Measurements from ENCODE around the gene PHLPP1. TPM values are rescaled to one million over a fixed set of nuclear protein-coding genes. Genes with fewer than 3 reads are reported as not detected.
"Not testable (repeated sequence)": the region's sequence is repeated elsewhere in the genome, so short reads cannot be mapped to it uniquely, and the experiment has no call there.

PHLPP1 gene
- total RNA-seq, 2 donors from 2014 or later, result 8.1 to 11.6 TPM

- H3K36me3 ChIP-seq, result no peaks in the 10 kb centered on the region
- H3K27ac ChIP-seq, result no peak overlapping the region
- H3K4me1 ChIP-seq (ENCODE audit: control insufficient read depth in 1 of 2, low read depth in 2 of 2), result peaks cover 0 to 5% of the 10 kb centered on the region in 2 donors
- TF ChIP-seq CTCF (IDR thresholded peaks at IDR 0.05), result no peak
- no peak for DNase-seq (ENCODE audit: low spot score)
- no peak for ATAC-seq (ENCODE audit: insufficient number of reproducible peaks, low FRiP score, low read depth)
- no peaks in the 10 kb centered on the region for H3K9me3 ChIP-seq
- no peaks in the 10 kb centered on the region for H3K27me3 ChIP-seq (replicated peaks; ENCODE audit: insufficient read depth)
- no peak overlapping the region for H3K4me3 ChIP-seq
Measured at GRCh38 chr18:62912885-62913284, 197.5 kb downstream of the PHLPP1 start.

- not testable (repeated sequence) for DNase-seq (ENCODE audit: low spot score)
Measured at GRCh38 chr18:62913824-62914223, 198.5 kb downstream of the PHLPP1 start.

GRCh38 chr18:62914871-62915392, 199.6 kb downstream of the PHLPP1 start:
- Histone ChIP-seq H3K27ac (no peak overlapping the region), H3K4me3 (no peak overlapping the region), H3K9me3 (no peaks in the 10 kb centered on the region), H3K4me1 (ENCODE audit: control insufficient read depth in 1 of 2, low read depth in 2 of 2) (peaks cover 0 to 20% of the 10 kb centered on the region in 2 donors), H3K27me3 (replicated peaks; ENCODE audit: insufficient read depth) (no peaks in the 10 kb centered on the region), H3K36me3 (no peaks in the 10 kb centered on the region)
- DNase-seq (ENCODE audit: low spot score) (no peak), ATAC-seq (ENCODE audit: insufficient number of reproducible peaks, low FRiP score, low read depth) (no peak)
- TF ChIP-seq CTCF (IDR thresholded peaks at IDR 0.05), result no peak

More at GRCh38 chr18:62913824-62914223, 198.5 kb downstream of the PHLPP1 start:
- not testable (repeated sequence) for H3K27ac ChIP-seq; H3K36me3 ChIP-seq; ATAC-seq (ENCODE audit: insufficient number of reproducible peaks, low FRiP score, low read depth); H3K4me1 ChIP-seq (ENCODE audit: control insufficient read depth in 1 of 2, low read depth in 2 of 2); H3K4me3 ChIP-seq; H3K27me3 ChIP-seq (replicated peaks; ENCODE audit: insufficient read depth); H3K9me3 ChIP-seq

- Histone ChIP-seq H3K27ac (no peak overlapping the region), H3K9me3 (no peaks in the 10 kb centered on the region), H3K27me3 (replicated peaks; ENCODE audit: insufficient read depth) (no peaks in the 10 kb centered on the region), H3K36me3 (no peaks in the 10 kb centered on the region), H3K4me3 (no peak overlapping the region), H3K4me1 (ENCODE audit: control insufficient read depth in 1 of 2, low read depth in 2 of 2) (peaks cover 0 to 22% of the 10 kb centered on the region in 2 donors)
- DNase-seq (ENCODE audit: low spot score) (no peak), ATAC-seq (ENCODE audit: insufficient number of reproducible peaks, low FRiP score, low read depth) (no peak)
- TF ChIP-seq CTCF (IDR thresholded peaks at IDR 0.05), result no peak
Measured at GRCh38 chr18:62918361-62918760, 203.0 kb downstream of the PHLPP1 start.

- Histone ChIP-seq H3K4me3 (no peak overlapping the region), H3K9me3 (no peaks in the 10 kb centered on the region), H3K27me3 (replicated peaks; ENCODE audit: insufficient read depth) (no peaks in the 10 kb centered on the region), H3K27ac (no peak overlapping the region), H3K36me3 (no peaks in the 10 kb centered on the region), H3K4me1 (ENCODE audit: control insufficient read depth in 1 of 2, low read depth in 2 of 2) (peaks cover 0 to 22% of the 10 kb centered on the region in 2 donors)
- DNase-seq (ENCODE audit: low spot score), result no peak
- TF ChIP-seq CTCF (IDR thresholded peaks at IDR 0.05), result no peak
- no peak for ATAC-seq (ENCODE audit: insufficient number of reproducible peaks, low FRiP score, low read depth)
Measured at GRCh38 chr18:62919109-62919838, 203.9 kb downstream of the PHLPP1 start.

All from thoracic aorta (tissue), 2 donors.